ENCODE data around the gene ARHGAP8. TPM values are rescaled to one million over a fixed set of nuclear protein-coding genes. Genes with fewer than 3 reads are reported as not detected.
"Not testable (repeated sequence)": the region's sequence is repeated elsewhere in the genome, so short reads cannot be mapped to it uniquely, and the experiment has no call there.

Gene ARHGAP8
- total RNA-seq, 1 donor from 2014 or later: 0.07 TPM

DNA sequence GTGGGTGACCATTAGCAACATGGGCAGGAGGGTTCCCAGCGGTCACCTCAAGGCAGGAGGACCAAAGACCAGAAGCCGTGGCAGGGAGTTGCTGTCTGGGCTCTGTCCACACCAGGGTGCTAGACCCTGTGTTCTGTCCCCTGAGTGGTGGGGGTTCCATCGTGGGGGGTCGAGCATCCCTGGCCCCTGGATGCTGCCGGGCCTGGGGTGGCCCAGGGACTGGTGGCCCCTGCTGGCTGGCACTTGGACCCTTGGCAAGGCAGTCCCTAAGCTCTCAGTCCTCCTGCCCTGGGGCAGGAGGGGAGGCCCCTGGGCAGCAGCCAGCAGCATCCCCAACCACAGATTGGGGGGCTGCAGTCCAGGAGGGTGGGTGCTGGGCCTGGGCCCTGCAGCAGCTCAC lies 13.4 kb upstream of the ARHGAP8 start:
- DNase-seq (ENCODE audit: low read depth, low spot score): no peak

GRCh38 chr22:44739666-44740065 lies 12.7 kb upstream of the ARHGAP8 start:
- DNase-seq (ENCODE audit: low read depth, low spot score): not testable (repeated sequence)

- DNase-seq (ENCODE audit: low read depth, low spot score): no peak
Measured at GRCh38 chr22:44740307-44740706, 12.1 kb upstream of the ARHGAP8 start.

- no peak for DNase-seq (ENCODE audit: low read depth, low spot score)
Measured at GRCh38 chr22:44741929-44742328, 10.4 kb upstream of the ARHGAP8 start.

GRCh38 chr22:44743247-44743646 lies 9.1 kb upstream of the ARHGAP8 start:
- DNase-seq (ENCODE audit: low read depth, low spot score): no peak

GRCh38 chr22:44743804-44744211 lies 8.6 kb upstream of the ARHGAP8 start:
- no peak for DNase-seq (ENCODE audit: low read depth, low spot score)

DNA sequence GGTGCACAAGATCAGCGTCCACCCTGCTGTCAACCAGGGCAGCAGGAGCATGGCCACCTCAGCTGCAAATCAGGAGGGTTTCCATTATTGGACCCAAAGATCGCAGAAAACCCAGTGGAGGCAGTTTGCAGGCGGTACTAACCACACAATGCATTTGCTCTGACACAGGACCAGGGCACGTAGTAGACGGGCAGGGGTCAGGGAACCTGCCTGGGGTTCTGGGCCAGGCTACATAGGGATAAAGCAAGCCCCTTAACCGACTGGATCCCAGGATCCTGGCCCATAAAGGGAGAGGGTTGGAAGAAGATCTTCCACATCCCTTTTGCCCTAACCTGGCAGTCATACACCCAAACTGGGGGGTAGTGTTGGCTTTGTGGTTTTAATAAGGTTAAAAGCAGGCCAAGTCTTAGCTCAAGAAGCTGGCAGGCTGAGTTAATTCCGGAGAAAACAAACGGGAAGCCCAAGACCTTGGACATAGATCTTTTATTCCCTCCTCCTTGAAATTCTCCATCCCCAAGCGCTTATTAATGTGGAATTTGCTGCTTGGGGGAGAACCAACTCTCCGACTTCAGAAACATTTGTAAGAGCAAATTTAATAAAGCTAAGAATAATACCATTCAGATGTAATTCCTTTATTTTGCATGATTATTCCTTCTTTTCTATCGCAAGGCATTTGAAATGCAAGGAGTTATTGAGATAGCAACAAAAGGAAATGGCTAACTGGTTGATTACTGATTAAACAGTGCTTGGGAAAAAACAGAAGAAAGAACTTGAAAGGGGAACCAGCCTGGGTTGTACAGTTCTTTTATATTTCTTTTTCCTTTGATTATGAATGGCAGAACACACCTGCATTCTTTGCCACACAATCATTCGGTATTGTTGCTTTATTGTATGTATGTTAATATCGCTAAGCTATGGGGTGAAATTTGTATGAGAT lies 6.3 kb upstream of the ARHGAP8 start:
- DNase-seq (ENCODE audit: low read depth, low spot score): no peak

- DNase-seq (ENCODE audit: low read depth, low spot score): not testable (repeated sequence)
Measured at GRCh38 chr22:44747784-44748127, 4.6 kb upstream of the ARHGAP8 start.

DNA sequence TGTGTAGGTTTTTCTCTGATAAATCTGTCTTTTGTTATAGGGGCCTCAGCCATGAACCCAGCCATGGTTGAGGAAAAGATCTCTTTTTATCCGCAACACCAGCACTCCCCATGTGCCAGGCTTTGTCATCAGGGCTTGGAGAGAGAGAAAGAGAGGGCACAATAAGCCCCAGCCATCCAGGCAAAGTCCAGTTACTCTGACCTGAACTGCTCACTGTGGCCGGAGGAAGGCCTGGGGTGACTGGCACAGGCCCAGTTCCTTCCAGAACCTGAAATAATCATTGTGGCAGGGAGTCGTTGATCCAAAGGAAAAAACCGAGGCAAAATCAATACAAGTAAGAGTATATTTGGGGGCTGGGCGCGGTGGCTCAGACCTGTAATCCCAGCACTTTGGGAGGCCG lies 3.9 kb upstream of the ARHGAP8 start:
- DNase-seq (ENCODE audit: low read depth, low spot score): no peak

- DNase-seq (ENCODE audit: low read depth, low spot score): no peak
Measured at GRCh38 chr22:44750481-44750880, 1.9 kb upstream of the ARHGAP8 start.

GRCh38 chr22:44753189-44754042 lies 1.0 kb downstream of the ARHGAP8 start:
- DNase-seq (ENCODE audit: low read depth, low spot score): no peak

DNA sequence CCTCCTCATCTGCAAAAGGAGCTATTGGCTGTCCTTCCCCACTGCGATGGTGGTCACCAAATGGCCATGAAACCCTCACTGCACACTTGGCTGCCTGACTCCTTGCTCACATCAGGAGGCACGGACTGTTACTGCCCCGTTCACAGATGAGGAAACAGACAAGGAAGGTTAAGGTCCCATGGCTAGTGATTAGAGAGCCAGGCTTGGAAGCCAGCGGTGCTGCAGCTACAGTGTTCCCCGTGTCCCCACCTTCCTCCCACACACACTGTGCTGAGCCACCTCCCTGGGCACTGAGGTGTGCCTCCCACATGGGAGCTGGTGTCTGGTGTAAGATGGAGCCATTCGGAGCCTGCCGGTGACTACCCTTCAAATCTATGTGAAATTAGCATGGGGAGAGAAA lies 2.6 kb downstream of the ARHGAP8 start:
- no peak for DNase-seq (ENCODE audit: low read depth, low spot score)

GRCh38 chr22:44755417-44755816 lies 3.0 kb downstream of the ARHGAP8 start:
- no peak for DNase-seq (ENCODE audit: low read depth, low spot score)

DNA sequence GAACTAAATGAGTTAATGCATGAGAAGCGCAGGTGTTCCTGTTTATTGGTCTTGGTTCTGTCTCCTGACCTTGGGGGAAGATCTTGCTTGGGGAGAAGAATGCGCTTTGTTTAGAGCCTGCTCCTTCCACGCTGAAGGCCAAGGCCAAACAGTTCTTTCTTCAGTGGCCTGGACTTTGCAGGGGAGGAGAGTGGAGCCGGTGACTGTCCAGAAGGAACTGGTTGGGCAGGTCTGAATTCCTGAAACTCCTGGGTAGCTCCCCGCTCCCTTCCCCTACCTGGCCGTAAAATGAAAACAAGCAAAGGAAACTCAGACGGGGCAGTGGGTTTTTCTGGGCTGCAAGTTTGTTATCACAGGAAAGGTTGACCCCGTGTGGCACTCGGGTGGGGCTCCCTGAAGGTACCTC lies 3.6 kb downstream of the ARHGAP8 start:
- DNase-seq (ENCODE audit: low read depth, low spot score): no peak

DNA sequence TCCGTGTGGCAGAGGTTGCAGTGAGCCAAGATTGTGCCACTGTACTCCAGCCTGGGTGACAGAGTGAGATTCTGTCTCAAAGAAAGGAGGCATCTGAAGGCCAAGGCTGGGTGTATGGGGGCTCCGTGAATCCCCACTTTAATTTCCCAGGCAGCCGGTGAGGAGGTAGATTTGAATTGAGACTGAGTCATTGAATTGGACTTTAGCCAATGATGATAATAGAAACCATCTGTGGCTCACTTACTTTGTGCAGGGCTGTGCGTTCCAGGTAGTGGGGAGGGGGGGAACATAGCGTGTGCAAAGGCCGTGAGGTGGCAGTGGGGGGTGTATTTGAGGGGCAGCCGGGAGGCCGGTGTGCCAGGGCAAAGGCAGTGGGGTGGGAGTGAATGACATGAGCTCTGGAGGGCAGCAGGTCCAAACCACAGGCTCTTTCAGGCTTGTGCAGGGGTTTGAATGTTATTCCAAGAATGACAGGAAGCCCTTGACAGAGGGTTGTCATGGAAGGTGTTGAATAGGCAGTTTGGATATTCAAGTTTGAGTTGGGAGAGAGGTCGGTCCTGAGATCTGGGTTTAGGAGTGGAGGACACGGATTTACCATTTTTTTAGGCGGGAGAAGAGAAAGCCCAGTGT lies 6.1 kb downstream of the ARHGAP8 start:
- no peak for DNase-seq (ENCODE audit: low read depth, low spot score)

DNA sequence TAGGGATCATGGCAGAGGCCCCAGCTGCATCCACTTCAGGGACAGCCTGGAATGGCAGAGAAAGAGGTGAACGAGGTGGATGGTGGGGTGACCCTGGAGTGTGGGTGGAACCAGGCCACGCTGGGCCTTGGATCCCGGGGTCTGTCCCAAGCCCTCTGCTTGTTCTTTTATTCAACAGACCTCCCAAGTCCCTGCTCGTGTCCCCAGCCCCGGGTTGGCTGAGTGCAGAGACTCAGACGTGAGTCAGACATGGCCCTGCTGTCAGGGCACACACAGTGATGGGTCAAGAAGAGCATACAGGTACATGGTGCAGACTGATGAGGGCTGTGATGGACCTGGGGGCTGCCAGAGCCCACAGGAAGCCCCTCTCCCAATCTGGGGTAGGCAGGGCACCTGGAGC lies 6.6 kb downstream of the ARHGAP8 start:
- no peak for DNase-seq (ENCODE audit: low read depth, low spot score)

DNA sequence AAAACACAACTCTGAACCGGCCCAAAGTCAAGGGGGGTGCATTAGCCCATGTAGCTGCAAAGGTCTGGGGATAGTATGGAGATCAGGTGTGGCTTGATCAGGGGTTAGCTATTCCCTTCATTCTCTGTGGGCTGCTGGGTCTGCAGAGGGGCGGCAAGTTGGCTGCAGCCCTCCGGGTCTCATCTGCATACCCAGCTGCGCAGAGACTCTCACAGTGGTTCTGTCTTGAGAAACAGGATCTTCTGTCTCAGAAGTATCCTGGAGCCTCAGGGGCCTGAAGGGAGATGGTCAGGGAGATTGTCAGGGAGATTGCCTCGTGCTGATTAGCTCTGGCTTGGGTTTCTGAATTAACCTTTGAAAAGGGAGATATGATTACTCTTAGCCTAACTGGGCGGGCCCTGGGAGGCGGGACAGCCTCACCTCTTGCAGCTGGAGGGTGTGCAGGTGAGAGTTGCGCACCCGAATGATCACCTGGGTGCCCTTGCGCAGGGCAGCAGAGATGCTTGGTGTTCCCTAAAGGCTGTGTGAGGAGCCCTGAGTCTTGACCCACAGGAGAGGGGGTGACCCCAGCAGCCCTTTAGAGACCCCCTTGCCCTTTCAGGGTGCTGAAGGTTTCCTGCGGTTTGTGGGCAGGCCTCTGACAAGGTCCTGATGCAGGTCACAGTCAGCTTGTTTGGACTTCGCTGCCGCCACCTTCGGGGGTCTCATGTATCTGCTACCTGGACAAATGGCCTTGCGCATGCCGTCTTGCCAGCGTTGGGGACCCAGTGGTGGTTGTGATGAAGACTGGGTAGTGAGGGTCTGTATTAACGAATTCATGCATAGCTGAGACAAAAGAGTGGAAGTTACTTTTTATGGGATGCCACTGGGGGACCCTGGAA lies 7.3 kb downstream of the ARHGAP8 start:
- DNase-seq (ENCODE audit: low read depth, low spot score): no peak

DNA sequence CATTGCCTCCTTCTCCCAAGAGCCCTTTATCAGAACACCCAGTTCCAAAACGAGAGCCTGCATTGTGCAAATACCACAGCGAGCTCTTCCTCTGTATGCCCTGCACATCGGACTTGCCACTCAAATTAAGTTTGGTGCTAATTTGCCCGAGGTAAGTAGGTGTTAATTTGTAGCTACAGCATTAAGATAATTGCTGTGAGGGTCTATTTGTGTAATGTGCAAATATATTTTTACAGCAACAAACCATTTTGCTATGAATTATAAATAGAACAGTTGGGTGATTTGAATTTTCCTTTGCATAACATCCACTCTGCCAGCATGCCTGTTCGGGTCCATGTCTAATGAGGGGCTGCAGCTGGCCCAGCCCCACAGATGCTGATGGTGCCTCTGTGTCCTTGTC lies 8.1 kb downstream of the ARHGAP8 start:
- no peak for DNase-seq (ENCODE audit: low read depth, low spot score)

- DNase-seq (ENCODE audit: low read depth, low spot score): no peak
Measured at GRCh38 chr22:44761025-44761424, 8.7 kb downstream of the ARHGAP8 start.

- DNase-seq (ENCODE audit: low read depth, low spot score): no peak
Measured at GRCh38 chr22:44764373-44764772, 12.0 kb downstream of the ARHGAP8 start.

DNA sequence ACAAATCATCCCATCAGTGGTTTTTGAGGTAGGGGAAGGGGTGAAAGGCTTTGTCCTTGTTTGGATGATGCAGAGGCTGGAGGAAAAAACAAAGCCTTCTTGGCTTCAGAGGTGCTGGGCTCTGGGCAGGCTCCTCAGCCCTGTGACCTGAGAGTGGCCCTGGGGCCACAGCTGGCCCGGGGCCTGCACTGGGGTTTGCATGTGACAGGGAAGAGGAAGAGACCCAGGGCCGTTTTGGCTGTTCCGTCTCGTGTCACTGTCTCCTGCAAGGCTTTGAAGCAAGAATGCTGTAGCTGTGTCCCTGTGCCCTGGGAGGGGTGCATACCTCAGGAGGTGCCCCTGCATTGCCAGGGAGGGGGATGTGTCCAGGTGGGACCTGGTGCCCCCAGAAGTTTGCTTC lies 12.6 kb downstream of the ARHGAP8 start:
- no peak for DNase-seq (ENCODE audit: low read depth, low spot score)
